OCI-M1 (cell line): ENCODE results near the gene SARDH.
"Not testable (repeated sequence)": the region's sequence is repeated elsewhere in the genome, so short reads cannot be mapped to it uniquely, and the experiment has no call there.

Experiments used
- DNase-seq: peaks from one replicate; lab custom pipeline; 2025; lab: John Stamatoyannopoulos, UW

The SARDH gene

DNA sequence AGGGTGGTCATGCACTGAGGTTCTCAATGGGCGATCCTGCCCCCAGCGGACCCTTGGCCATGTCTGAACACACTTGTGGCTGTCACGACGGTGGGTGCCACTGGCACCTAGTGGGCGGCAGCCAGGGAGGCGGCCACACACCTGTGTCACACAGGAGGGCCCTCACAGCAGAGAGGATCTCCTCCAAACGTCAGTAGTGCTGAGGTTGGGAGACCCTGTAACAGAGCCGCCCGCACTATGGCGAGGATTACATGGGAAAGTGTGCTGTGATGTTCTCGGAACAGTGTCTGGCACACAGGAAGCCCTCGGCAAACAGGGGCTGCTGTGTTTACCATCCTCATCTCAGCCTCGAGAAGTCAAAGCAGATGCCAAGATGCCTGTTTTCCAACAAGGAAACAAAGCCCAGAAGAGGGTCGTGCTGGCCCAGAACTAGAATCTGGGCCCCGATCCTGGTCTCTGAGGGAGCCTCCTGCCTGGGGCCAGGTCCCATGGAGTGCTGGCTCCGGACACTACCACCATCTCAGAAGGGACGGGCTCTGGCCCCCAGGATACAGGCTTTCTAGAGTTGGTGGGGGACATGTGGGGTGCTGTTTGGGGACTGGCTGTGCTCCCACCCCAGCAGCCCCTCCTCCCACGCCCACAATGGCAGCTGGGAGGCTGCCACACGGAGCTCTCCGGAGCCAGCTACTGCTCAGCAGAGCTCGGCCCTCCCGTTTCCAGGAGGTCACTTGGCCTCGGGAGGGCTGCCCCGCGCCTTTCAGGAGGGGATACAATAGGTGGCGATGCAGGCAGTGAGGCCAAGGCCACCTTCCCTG is 53.8 kb downstream of the SARDH start:
- no peak for DNase-seq

- DNase-seq, result no peak
Observed at GRCh38 chr9:133683586-133684120, 54.5 kb downstream of the SARDH start.

- no peak for DNase-seq
Observed at GRCh38 chr9:133682818-133683585, 55.1 kb downstream of the SARDH start.

DNA sequence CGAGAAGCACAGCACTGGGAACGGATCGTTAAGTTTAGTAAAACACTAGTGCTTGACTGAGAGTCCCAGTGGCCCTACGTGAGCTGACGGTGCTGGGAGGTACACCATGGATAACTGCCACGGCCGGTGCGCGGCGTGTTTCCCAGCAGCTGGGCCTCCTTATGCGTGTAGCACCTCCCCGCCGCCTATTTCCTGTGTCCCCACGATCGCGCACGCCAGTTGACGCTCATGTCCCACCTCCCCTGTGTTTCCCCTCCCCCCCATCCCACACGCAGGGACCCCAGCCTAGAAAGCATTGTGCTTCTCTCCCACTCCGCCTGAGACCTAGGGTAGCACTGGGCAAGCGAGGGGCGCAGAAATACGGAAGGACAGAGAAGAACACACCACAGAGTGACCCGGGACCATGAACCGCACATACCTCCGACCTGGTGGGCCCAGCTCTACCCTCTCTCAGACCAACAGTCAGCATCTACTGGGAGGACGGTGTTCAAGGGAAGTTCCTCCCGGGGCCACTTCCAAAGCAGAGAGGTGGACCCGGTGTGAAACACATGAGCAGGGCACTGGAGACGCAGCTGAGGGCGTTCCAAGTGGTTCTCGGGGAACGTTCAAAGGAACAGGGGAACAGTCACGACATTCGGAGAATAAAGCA is 56.4 kb downstream of the SARDH start:
- no peak for DNase-seq

GRCh38 chr9:133680976-133681657 is 57.0 kb downstream of the SARDH start:
- no peak for DNase-seq

- DNase-seq, result no peak
Observed at GRCh38 chr9:133680250-133680975, 57.7 kb downstream of the SARDH start.

DNA sequence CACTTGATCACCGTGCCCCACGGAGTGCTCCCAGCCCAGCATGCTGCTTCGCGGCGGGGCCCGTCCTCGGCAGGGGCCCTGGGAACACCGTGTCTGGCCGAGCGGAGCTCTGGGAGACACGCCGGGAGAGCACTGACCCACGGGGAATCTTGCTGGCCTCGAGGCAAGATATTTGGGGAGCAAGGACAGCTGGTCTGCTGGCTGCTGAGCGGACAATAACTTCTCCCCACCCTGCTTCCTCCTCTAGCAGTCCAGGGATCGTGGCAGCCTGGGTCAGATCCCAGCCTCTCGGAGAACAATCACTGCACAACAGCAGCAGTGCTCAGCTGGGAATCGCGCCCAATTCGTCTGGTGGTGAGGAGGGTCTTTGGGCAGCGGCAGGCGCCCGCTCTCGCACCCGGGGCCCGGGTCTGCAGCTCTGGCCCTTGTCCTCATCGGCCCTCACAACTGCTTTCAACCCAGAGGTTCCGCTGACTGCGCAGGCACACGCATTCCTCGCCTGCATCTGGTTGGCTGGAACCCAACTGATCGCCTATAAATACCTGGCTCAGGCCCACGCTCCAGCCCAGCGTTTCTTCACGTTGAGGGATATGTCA is 58.6 kb downstream of the SARDH start:
- no peak for DNase-seq

GRCh38 chr9:133679056-133679455 is 59.1 kb downstream of the SARDH start:
- no peak for DNase-seq

- peak; percentile 27 for DNase-seq
Observed at GRCh38 chr9:133677126-133678010, 60.8 kb downstream of the SARDH start.

- no peak for DNase-seq
Observed at GRCh38 chr9:133676450-133676849, 61.7 kb downstream of the SARDH start.

DNA sequence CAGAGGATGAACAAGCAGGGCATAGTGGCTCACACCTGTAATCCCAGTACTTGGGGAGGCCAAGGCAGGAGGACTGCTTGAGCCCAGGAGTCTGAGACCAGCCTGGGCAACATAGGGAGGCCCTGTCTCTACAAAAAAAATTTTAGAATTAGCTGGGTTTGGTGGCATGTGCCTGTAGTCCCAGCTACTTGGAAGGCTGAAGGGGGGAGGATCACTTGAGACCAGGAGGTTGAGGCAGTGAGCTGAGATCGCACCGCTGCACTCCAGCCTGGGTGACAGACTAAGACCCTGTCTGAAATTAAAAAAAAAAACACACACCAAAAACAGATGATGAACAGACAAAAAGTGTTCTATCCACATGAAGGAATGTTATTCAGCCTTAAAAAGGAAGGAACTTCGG is 62.4 kb downstream of the SARDH start:
- not testable (repeated sequence) for DNase-seq

- no peak for DNase-seq
Observed at GRCh38 chr9:133674091-133674490, 64.1 kb downstream of the SARDH start.

DNA sequence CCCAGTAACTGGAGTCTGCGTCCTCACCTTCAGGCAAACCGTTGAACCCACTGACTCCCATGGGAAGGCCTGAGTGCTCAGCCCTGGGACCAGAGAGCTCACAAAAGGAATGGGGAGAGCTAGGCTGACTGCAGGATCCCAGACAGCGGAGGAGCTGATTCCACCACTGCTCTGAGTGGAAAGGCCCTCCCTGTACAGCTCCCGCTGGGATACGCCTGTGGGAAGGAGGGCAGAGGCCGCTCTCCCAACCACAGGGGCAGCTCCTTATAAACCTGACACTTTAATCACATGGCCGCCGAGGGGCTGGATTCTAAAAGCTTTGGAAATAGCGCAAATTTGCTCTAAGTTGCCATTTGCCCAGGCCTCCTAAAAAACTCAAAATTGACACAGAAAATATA is 64.9 kb downstream of the SARDH start:
- no peak for DNase-seq

DNA sequence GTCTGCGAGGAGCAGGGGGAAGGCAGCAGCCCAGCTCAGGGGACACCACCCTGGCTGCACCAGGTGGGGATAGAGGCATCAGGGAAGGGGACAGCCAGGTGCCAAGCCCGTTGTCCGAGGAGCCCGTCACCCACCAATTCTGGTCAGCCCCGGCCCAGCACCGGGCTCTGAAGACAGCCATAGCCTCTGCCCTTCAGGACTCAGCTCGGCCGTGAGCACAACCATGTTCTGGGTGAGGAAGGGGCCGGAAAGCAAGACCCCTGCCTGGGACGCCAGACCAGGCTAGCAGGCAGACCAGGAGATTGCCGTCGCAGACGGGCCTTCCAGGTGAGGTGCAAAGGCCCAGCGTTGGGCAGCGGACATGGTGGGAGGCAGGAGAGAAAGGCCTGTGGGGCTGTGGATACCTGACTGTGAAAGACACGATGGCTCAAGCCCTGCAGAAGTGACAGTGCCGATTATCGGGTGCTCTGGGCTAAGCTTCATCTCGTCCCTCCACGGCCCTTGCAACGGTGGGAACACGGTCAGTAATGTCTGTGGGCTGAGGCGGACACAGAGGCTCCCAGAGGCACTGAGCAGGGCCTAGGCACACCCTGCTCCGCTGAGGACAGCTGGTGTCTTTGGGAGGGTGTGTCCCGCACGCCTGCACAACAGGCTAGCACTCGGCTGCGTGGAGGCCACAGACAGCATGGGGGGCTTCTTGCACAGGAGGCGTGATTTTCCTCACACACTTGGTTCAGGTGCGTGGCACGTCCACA is 65.5 kb downstream of the SARDH start:
- DNase-seq, result no peak

DNA sequence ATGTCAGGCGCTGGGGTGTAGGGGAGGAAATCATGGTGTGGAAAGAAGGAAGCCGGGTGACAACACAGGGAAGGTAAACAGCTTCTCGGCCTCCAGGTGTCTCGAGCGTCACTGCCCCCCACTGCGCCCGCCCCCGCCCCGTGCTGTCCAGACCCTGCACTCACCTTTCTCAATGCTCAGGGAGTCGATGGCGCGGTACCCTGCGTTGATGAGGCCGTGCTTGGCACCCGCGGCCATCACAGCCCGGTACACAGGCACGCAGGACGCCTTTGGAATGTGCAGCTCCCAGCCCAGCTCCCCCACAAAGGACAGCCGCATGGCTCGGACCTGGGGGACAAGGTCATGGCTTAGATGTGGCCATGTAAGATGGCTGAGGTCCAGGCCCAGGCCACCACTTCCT is 66.8 kb downstream of the SARDH start:
- no peak for DNase-seq

GRCh38 chr9:133670466-133670865 is 67.7 kb downstream of the SARDH start:
- no peak for DNase-seq

DNA sequence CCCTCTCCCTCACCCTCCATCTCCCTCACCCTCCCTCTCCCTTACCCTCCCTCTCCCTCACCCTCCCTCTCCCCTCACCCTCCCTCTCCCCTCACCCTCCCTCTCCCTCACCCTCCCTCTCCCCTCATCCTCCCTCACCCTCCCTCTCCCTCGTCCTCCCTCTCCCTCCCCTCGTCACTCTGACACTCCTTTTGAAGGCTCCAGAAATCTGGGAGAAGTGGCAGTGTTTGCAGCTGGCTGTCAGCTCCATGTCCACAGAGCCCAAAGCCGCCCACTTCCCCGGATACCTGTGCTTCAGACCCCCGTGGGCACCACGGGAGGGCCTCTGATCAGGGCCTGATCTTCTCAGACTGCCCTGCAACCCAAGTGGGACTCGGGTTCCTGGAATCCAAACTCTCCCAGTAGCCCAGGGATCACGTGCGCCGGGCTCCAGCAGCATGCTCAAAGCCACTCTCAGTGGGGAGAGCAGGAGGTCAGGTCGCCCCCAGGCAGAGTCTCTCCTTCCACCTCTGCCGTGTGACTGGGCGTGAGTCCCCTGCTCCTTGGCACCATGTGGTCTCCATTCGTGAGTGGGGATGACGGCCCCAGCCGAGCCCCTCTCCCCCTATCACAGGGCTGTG is 68.9 kb downstream of the SARDH start:
- DNase-seq, result no peak

DNA sequence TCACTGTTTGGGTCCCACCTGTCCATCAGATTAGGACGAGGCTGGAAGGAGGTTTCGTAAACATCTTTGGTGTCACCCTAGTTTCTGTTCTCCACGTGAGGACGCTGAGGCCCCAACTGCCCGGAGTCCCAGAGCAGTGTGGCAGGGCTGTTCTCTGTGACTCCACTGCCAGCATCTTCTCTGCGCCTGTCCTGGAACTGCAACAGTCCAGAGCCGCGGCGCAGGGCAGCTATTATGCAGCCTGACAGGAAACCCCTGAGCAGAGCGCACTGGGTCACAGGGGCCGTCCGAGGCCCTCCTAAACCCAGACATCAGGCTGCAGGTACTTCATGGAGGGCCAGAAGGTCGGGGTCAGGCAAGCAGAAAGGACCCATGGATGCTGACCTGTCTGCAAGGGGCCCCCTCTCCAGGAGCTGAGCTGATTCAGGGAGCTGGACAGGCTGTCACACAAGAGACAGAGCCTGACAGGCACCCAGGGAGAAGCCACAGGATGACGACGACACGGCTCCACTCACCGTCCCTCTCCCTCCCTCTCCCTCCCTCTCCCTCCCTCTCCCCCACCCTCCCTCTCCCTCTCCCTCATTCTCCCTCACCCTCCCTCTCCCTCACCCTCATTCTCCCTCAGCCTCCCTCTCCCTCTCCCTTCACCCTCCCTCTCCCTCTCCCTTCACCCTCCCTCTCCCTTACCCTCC is 70.2 kb downstream of the SARDH start:
- DNase-seq, result no peak
